Thyroid gland (tissue), 4 donors: ENCODE data around the gene SCD5.

Experiments used
- POLR2A ChIP-seq, 2 donors: fragments of 450-650 bp; IDR thresholded peaks; one replicate each; pipeline ENCODE4 v1.6.1; 2017; ENCODE audit warnings: antibody characterized with exemption in 2 of 2, mild to moderate bottlenecking in 2 of 2, moderate library complexity in 1 of 2
- TF ChIP-seq, protein P1 (sequence below), 6 experiments: fragments of 200-600 bp in 3 of 6; fragments of 450-650 bp in 3 of 6; sonication (generic) in 3 of 6; IDR thresholded peaks; one replicate each; pipeline ENCODE4 v1.5.1; 2016 to 2019; ENCODE audit warnings: antibody characterized with exemption in 6 of 6, mild to moderate bottlenecking in 2 of 6, inconsistent platforms in 1 of 6, moderate library complexity in 1 of 6

DNA sequence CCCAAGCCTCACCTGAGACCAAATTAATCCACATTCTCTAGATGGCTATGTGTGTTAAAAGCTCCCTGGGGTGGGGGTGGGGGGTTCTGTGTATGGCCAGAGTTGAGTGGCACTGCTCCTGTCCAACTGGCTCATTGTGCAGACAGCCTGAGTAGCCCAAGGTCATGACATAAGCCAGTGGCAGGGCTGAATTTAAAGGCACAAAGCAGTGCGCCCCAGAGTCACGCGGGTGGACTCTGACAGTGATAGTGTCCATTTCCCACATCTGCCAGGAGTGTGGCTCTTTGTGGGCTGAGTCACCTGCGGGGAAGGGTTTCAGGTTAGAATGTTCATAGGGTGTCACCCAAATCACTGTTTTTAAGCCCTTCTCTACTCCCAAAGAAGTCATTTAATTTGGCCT lies 45.4 kb downstream of the SCD5 start:
- TF ChIP-seq, protein P1, sequence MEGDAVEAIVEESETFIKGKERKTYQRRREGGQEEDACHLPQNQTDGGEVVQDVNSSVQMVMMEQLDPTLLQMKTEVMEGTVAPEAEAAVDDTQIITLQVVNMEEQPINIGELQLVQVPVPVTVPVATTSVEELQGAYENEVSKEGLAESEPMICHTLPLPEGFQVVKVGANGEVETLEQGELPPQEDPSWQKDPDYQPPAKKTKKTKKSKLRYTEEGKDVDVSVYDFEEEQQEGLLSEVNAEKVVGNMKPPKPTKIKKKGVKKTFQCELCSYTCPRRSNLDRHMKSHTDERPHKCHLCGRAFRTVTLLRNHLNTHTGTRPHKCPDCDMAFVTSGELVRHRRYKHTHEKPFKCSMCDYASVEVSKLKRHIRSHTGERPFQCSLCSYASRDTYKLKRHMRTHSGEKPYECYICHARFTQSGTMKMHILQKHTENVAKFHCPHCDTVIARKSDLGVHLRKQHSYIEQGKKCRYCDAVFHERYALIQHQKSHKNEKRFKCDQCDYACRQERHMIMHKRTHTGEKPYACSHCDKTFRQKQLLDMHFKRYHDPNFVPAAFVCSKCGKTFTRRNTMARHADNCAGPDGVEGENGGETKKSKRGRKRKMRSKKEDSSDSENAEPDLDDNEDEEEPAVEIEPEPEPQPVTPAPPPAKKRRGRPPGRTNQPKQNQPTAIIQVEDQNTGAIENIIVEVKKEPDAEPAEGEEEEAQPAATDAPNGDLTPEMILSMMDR (IDR thresholded peaks at IDR 0.05) = no peak
- no peak for TF ChIP-seq POLR2A (IDR thresholded peaks at IDR 0.05)
